Activated T-cell treated with anti-CD3 and anti-CD28 coated beads for 24 hours (primary cell): ENCODE measurements around the gene CCDC74A.
"Not testable (repeated sequence)": the region's sequence is repeated elsewhere in the genome, so short reads cannot be mapped to it uniquely, and the experiment has no call there.

Experiments
- DNase-seq: peaks from one replicate; pipeline ENCODE4 v3.0.0-alpha.2; 2020; ENCODE audit warnings: low read depth

Gene CCDC74A

GRCh38 chr2:131503587-131503986 is 24.1 kb upstream of the CCDC74A start:
- DNase-seq: not testable (repeated sequence)

GRCh38 chr2:131504082-131504750 is 23.5 kb upstream of the CCDC74A start:
- DNase-seq: not testable (repeated sequence)

- DNase-seq: no peak
Measured at GRCh38 chr2:131509615-131510014, 18.1 kb upstream of the CCDC74A start.

GRCh38 chr2:131511291-131511968 is 16.3 kb upstream of the CCDC74A start:
- not testable (repeated sequence) for DNase-seq

GRCh38 chr2:131511969-131512870 is 15.5 kb upstream of the CCDC74A start:
- not testable (repeated sequence) for DNase-seq

GRCh38 chr2:131514408-131515166 is 13.1 kb upstream of the CCDC74A start:
- DNase-seq: not testable (repeated sequence)

GRCh38 chr2:131515235-131515634 is 12.5 kb upstream of the CCDC74A start:
- not testable (repeated sequence) for DNase-seq

GRCh38 chr2:131516011-131516410 is 11.7 kb upstream of the CCDC74A start:
- DNase-seq: no peak

GRCh38 chr2:131516621-131517020 is 11.1 kb upstream of the CCDC74A start:
- not testable (repeated sequence) for DNase-seq

GRCh38 chr2:131517106-131517831 is 10.4 kb upstream of the CCDC74A start:
- DNase-seq: no peak

GRCh38 chr2:131517856-131518255 is 9.8 kb upstream of the CCDC74A start:
- not testable (repeated sequence) for DNase-seq

- DNase-seq: not testable (repeated sequence)
Measured at GRCh38 chr2:131518531-131518930, 9.2 kb upstream of the CCDC74A start.

GRCh38 chr2:131519466-131519865 is 8.2 kb upstream of the CCDC74A start:
- DNase-seq: no peak

GRCh38 chr2:131519871-131520470 is 7.7 kb upstream of the CCDC74A start:
- DNase-seq: not testable (repeated sequence)

- DNase-seq: no peak
Measured at GRCh38 chr2:131520526-131520925, 7.2 kb upstream of the CCDC74A start.

- DNase-seq: not testable (repeated sequence)
Measured at GRCh38 chr2:131521524-131521923, 6.2 kb upstream of the CCDC74A start.

- no peak for DNase-seq
Measured at GRCh38 chr2:131521961-131522781, 5.5 kb upstream of the CCDC74A start.

GRCh38 chr2:131525256-131525655 is 2.4 kb upstream of the CCDC74A start:
- DNase-seq: not testable (repeated sequence)

GRCh38 chr2:131528981-131529863 is 1.5 kb downstream of the CCDC74A start:
- not testable (repeated sequence) for DNase-seq
